Gastrocnemius medialis (tissue), 4 donors: ENCODE measurements around the gene SEC22A.

Experiments
- POLR2A ChIP-seq, 2 donors: fragments of 450-650 bp; IDR thresholded peaks; one replicate each; pipeline ENCODE4 v1.6.1; 2017; ENCODE audit warnings: antibody characterized with exemption in 2 of 2, mild to moderate bottlenecking in 2 of 2, moderate library complexity in 2 of 2
- TF ChIP-seq, protein P1 (sequence below), 5 experiments: fragments of 450-650 bp in 3 of 5; fragments of 200-600 bp in 2 of 5; sonication (generic) in 2 of 5; IDR thresholded peaks in 4 of 5; conservative IDR thresholded peaks in 1 of 5; 1 replicate in 4 of 5; 2 replicates in 1 of 5; pipeline ENCODE4 v1.5.1; 2016 to 2019; ENCODE audit warnings: antibody characterized with exemption in 5 of 5, mild to moderate bottlenecking in 3 of 5, moderate library complexity in 3 of 5

DNA sequence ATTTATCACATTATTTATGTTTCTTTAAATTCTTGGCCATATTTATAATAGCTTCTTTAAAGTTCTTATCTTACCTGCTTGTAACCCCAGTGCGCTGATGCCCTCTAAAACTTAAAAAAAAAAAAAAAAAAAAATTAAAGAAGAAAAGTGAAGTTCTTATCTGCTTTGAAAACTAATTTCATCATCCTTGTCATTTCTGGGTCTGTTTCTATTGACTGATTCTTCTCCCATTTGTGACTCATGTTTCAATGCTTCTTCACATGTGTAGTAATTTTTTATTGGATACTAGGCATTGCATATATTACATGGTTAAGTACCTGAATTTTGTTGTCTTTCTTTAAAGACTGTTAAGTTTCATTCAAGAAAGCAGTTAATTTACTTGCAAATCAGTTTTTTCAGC is 3.4 kb upstream of the SEC22A start:
- TF ChIP-seq, protein P1, sequence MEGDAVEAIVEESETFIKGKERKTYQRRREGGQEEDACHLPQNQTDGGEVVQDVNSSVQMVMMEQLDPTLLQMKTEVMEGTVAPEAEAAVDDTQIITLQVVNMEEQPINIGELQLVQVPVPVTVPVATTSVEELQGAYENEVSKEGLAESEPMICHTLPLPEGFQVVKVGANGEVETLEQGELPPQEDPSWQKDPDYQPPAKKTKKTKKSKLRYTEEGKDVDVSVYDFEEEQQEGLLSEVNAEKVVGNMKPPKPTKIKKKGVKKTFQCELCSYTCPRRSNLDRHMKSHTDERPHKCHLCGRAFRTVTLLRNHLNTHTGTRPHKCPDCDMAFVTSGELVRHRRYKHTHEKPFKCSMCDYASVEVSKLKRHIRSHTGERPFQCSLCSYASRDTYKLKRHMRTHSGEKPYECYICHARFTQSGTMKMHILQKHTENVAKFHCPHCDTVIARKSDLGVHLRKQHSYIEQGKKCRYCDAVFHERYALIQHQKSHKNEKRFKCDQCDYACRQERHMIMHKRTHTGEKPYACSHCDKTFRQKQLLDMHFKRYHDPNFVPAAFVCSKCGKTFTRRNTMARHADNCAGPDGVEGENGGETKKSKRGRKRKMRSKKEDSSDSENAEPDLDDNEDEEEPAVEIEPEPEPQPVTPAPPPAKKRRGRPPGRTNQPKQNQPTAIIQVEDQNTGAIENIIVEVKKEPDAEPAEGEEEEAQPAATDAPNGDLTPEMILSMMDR (IDR thresholded peaks at IDR 0.05 in 4 of 5, conservative IDR thresholded peaks at IDR 0.05 in 1 of 5) = no peak
- TF ChIP-seq POLR2A (IDR thresholded peaks at IDR 0.05) = no peak
